Measurements from ENCODE around the gene OR11H12.
"Not testable (repeated sequence)": the region's sequence is repeated elsewhere in the genome, so short reads cannot be mapped to it uniquely, and the experiment has no call there.

Gene OR11H12, protein sequence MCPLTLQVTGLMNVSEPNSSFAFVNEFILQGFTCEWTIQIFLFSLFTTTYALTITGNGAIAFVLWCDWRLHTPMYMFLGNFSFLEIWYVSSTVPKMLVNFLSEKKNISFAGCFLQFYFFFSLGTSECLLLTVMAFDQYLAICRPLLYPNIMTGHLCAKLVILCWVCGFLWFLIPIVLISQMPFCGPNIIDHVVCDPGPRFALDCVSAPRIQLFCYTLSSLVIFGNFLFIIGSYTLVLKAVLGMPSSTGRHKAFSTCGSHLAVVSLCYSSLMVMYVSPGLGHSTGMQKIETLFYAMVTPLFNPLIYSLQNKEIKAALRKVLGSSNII

DNA sequence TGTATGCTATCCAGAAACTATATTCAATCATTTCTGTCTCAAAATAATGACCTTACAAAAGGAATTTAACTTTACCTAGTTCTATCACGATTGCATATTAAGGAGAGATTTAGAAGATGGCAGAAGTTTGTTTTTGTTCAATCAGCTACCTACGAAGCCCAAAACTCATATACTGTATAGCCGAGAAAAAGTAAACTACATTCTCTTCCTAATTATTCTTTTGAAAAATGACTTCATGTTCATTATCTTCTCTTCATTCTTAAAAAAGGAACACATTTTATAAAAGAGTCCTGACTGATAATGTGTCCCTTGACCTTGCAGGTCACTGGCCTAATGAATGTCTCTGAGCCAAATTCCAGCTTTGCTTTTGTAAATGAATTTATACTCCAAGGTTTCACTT, at the start of gene OR11H12:
Gene OR11H12 (plus strand): TSS at position 301 of the 400 bp plus-strand sequence. CDS start 0 bp downstream, at position 301.
- TF ChIP-seq GATA3, GATA2 (IDR thresholded peaks at IDR 0.05; ENCODE audit: low read depth, low read length): not testable (repeated sequence)

All from SH-SY5Y (cell line).